H1 (cell line): ENCODE results near the gene DIPK1B. TPM values are rescaled to one million over a fixed set of nuclear protein-coding genes. Genes with fewer than 3 reads are reported as not detected.

Experiments
- CTCF ChIA-PET: fragments of 300-600 bp; sonication (Branson Sonifier 250); formaldehyde crosslinking; loops from one replicate; lab custom pipeline; 2021; ENCODE audit not compliant: partially characterized antibody; lab: Charles Lee
- POLR2A ChIA-PET: fragments of 300-600 bp; sonication (Branson Sonifier 250); formaldehyde crosslinking; loops from one replicate; lab custom pipeline; 2021; ENCODE audit warnings: inconsistent platforms; ENCODE audit not compliant: partially characterized antibody; lab: Charles Lee
- DNase-seq, 2 experiments: peaks; one replicate each; pipeline versions ENCODE4 v3.0.0 to v3.0.0-alpha.2; 2010 to 2022; ENCODE audit warnings: low spot score in 2 of 2, low read depth in 1 of 2, mixed read lengths in 1 of 2
- FAIRE-seq: peaks from 2 replicates; lab custom pipeline; 2011; peaks lifted over from hg19 to GRCh38; lab: Jason Lieb, UNC
- H2AFZ ChIP-seq: 2 replicates; pipeline ENCODE4 v1.8.1; 2012; ENCODE audit warnings: low read length, inconsistent platforms
- H2AK5ac ChIP-seq: 2 replicates; pipeline ENCODE4 v1.6.1; 2013; ENCODE audit warnings: low read depth, low read length
- H2BK120ac ChIP-seq: replicated peaks from 2 replicates; pipeline ENCODE3; 2013; ENCODE audit warnings: low read depth, low read length, inconsistent platforms
- H2BK12ac ChIP-seq: 2 replicates; pipeline ENCODE4 v1.6.1; 2013; ENCODE audit warnings: low read depth, low read length
- H2BK15ac ChIP-seq: 2 replicates; pipeline ENCODE4 v1.6.1; 2013; ENCODE audit warnings: low read length
- H2BK20ac ChIP-seq: 2 replicates; pipeline ENCODE4 v1.6.1; 2013; ENCODE audit warnings: low read length
- H2BK5ac ChIP-seq: 2 replicates; pipeline ENCODE4 v1.6.1; 2013; ENCODE audit warnings: low read depth, low read length
- H3K14ac ChIP-seq: 2 replicates; pipeline ENCODE4 v1.6.1; 2013; ENCODE audit warnings: inconsistent platforms; ENCODE audit not compliant: insufficient read length
- H3K18ac ChIP-seq: 2 replicates; pipeline ENCODE4 v1.6.1; 2013; ENCODE audit warnings: low read length; ENCODE audit errors: extremely low read depth
- H3K23ac ChIP-seq: 2 replicates; pipeline ENCODE4 v1.6.1; 2013; ENCODE audit warnings: inconsistent platforms; ENCODE audit not compliant: insufficient read length
- H3K23me2 ChIP-seq: 2 replicates; pipeline ENCODE4 v1.6.1; 2013; ENCODE audit warnings: low read depth, low read length
- H3K27ac ChIP-seq: 2 replicates; pipeline ENCODE4 v1.6.1; 2011; ENCODE audit warnings: low read depth, low read length, inconsistent platforms
- H3K27me3 ChIP-seq, 4 experiments: replicated peaks in 1 of 4; 1 replicate in 1 of 4; 2 replicates in 3 of 4; pipeline versions ENCODE4 v1.6.1 to v1.8.1; 2011 to 2013; ENCODE audit warnings: low read length in 3 of 4, mild to moderate bottlenecking in 3 of 4, inconsistent platforms in 2 of 4, mixed read lengths in 2 of 4, moderate library complexity in 1 of 4; ENCODE audit not compliant: control insufficient read depth in 3 of 4, insufficient read depth in 3 of 4; ENCODE audit errors: extremely low read depth in 1 of 4
- H3K36me3 ChIP-seq, 4 experiments: 2 replicates each; pipeline versions ENCODE4 v1.6.1 to v1.8.1; 2011 to 2013; ENCODE audit warnings: mild to moderate bottlenecking in 4 of 4, low read length in 3 of 4, moderate library complexity in 2 of 4, control low read depth in 1 of 4, inconsistent platforms in 1 of 4; ENCODE audit not compliant: insufficient read depth in 4 of 4, control insufficient read depth in 2 of 4
- H3K4ac ChIP-seq: replicated peaks from 2 replicates; pipeline ENCODE3; 2013; ENCODE audit warnings: low read length, low read depth, mixed read lengths, inconsistent platforms; ENCODE audit not compliant: insufficient read length
- H3K4me1 ChIP-seq, 4 experiments: replicated peaks in 1 of 4; 1 replicate in 1 of 4; 2 replicates in 3 of 4; pipeline versions ENCODE4 v1.6.1 to v1.8.1; 2011 to 2013; ENCODE audit warnings: low read length in 3 of 4, inconsistent platforms in 2 of 4, mixed read lengths in 1 of 4; ENCODE audit not compliant: insufficient read depth in 4 of 4, control insufficient read depth in 3 of 4
- H3K4me2 ChIP-seq, 2 experiments: 2 replicates each; pipeline versions ENCODE4 v1.6.1 to v1.8.1; 2011 to 2013; ENCODE audit warnings: low read depth in 2 of 2, low read length in 2 of 2, control low read depth in 1 of 2, inconsistent platforms in 1 of 2, mild to moderate bottlenecking in 1 of 2; ENCODE audit not compliant: insufficient read depth in 1 of 2
- H3K4me3 ChIP-seq, 4 experiments: fragments of 200-600, 300-600 bp in 1 of 4; sonication (generic), shearing (Covaris generic), sonication (Bioruptor Twin) in 1 of 4; 2 replicates each; pipeline versions ENCODE4 v1.5.1 to v1.8.1; 2011 to 2016; ENCODE audit warnings: low read length in 4 of 4, low read depth in 3 of 4, control low read depth in 2 of 4, inconsistent platforms in 2 of 4, mild to moderate bottlenecking in 2 of 4, mixed read lengths in 1 of 4, moderate library complexity in 1 of 4; ENCODE audit not compliant: insufficient read depth in 2 of 4; ENCODE audit errors: extremely low read depth in 1 of 4
- H3K56ac ChIP-seq: replicated peaks from 2 replicates; pipeline ENCODE3; 2013; ENCODE audit warnings: low read depth, mild to moderate bottlenecking, mixed read lengths, low read length, inconsistent platforms; ENCODE audit not compliant: insufficient read length
- H3K79me1 ChIP-seq: 2 replicates; pipeline ENCODE4 v1.6.1; 2013; ENCODE audit warnings: low read depth, low read length, control low read depth
- H3K79me2 ChIP-seq, 2 experiments: 2 replicates each; pipeline versions ENCODE4 v1.6.1 to v1.8.1; 2012 to 2013; ENCODE audit warnings: low read length in 2 of 2, mild to moderate bottlenecking in 2 of 2, inconsistent platforms in 1 of 2; ENCODE audit not compliant: insufficient read depth in 2 of 2, control insufficient read depth in 1 of 2
- H3K9ac ChIP-seq, 4 experiments: replicated peaks in 1 of 4; 1 replicate in 1 of 4; 2 replicates in 3 of 4; pipeline versions ENCODE4 v1.6.1 to v1.8.1; 2011 to 2013; ENCODE audit warnings: low read depth in 3 of 4, low read length in 3 of 4, control low read depth in 2 of 4, mild to moderate bottlenecking in 2 of 4, moderate library complexity in 2 of 4, inconsistent platforms in 1 of 4; ENCODE audit errors: extremely low read depth in 1 of 4
- H3K9me3 ChIP-seq, 2 experiments: 2 replicates each; pipeline versions ENCODE4 v1.6.1 to v1.8.1; 2012 to 2013; ENCODE audit warnings: mild to moderate bottlenecking in 2 of 2, moderate library complexity in 2 of 2, control low read depth in 1 of 2, inconsistent platforms in 1 of 2, low read depth in 1 of 2, low read length in 1 of 2, mixed read lengths in 1 of 2; ENCODE audit not compliant: insufficient read depth in 2 of 2
- H4K20me1 ChIP-seq, 2 experiments: replicated peaks in 1 of 2; 2 replicates each; pipeline versions ENCODE3 to v1.8.1; 2011 to 2013; ENCODE audit warnings: inconsistent platforms in 2 of 2, low read length in 2 of 2, mild to moderate bottlenecking in 1 of 2; ENCODE audit not compliant: insufficient read depth in 2 of 2, control insufficient read depth in 1 of 2
- H4K5ac ChIP-seq: 2 replicates; pipeline ENCODE4 v1.6.1; 2013; ENCODE audit warnings: low read length, low read depth, mixed read lengths, inconsistent platforms; ENCODE audit not compliant: insufficient read length
- H4K8ac ChIP-seq: 2 replicates; pipeline ENCODE4 v1.8.0; 2013; ENCODE audit warnings: mild to moderate bottlenecking, moderate library complexity, low read length, inconsistent platforms; ENCODE audit not compliant: insufficient read depth; ENCODE audit errors: extremely low read depth
- H4K91ac ChIP-seq: replicated peaks from 2 replicates; pipeline ENCODE3; 2013; ENCODE audit warnings: low read length, mixed read lengths, inconsistent platforms; ENCODE audit not compliant: insufficient read length
- BRCA1 ChIP-seq: IDR thresholded peaks from 2 replicates; pipeline ENCODE4 v1.6.1; 2012; ENCODE audit warnings: low read depth, low read length, improper control_type of control experiment
- CEBPB ChIP-seq: IDR thresholded peaks from 2 replicates; pipeline ENCODE4 v1.6.1; 2012; ENCODE audit warnings: low read depth, low read length
- EP300 ChIP-seq, 2 experiments: IDR thresholded peaks; 1 replicate in 1 of 2; 2 replicates in 1 of 2; pipeline ENCODE4 v1.6.1; 2011 to 2012; ENCODE audit warnings: low read depth in 2 of 2, low read length in 2 of 2, mild to moderate bottlenecking in 2 of 2, borderline replicate concordance in 1 of 2, inconsistent platforms in 1 of 2, moderate library complexity in 1 of 2
- FOSL1 ChIP-seq: IDR thresholded peaks from 2 replicates; pipeline ENCODE4 v1.6.1; 2011; ENCODE audit warnings: mild to moderate bottlenecking, low read depth, low read length, moderate library complexity; ENCODE audit not compliant: insufficient read depth
- HDAC2 ChIP-seq, 2 experiments: fragments of 300-600 bp in 1 of 2; sonication (generic) in 1 of 2; IDR thresholded peaks; 2 replicates each; pipeline ENCODE4 v1.6.1; 2011 to 2012; ENCODE audit warnings: low read depth in 2 of 2, low read length in 2 of 2, mild to moderate bottlenecking in 2 of 2, moderate library complexity in 2 of 2, borderline replicate concordance in 1 of 2, inconsistent platforms in 1 of 2
- PHF8 ChIP-seq: fragments of 200-600 bp; sonication (generic); conservative IDR thresholded peaks from 2 replicates; pipeline ENCODE4 v1.7.1; 2012; ENCODE audit warnings: low read depth, mild to moderate bottlenecking, inconsistent platforms, low read length, moderate library complexity
- POLR2A ChIP-seq, 2 experiments: IDR thresholded peaks; 1 replicate in 1 of 2; 2 replicates in 1 of 2; pipeline ENCODE4 v1.6.1; 2011; ENCODE audit warnings: low read depth in 2 of 2, low read length in 2 of 2, mild to moderate bottlenecking in 2 of 2; ENCODE audit errors: control extremely low read depth in 1 of 2
- POU5F1 ChIP-seq: IDR thresholded peaks from 2 replicates; pipeline ENCODE4 v1.6.1; 2011; ENCODE audit warnings: low read depth, mild to moderate bottlenecking, low read length, moderate library complexity
- RAD21 ChIP-seq, 2 experiments: IDR thresholded peaks in 1 of 2; conservative IDR thresholded peaks in 1 of 2; 2 replicates each; pipeline ENCODE4 v1.6.1; 2011; ENCODE audit warnings: low read depth in 2 of 2, low read length in 2 of 2, improper control_type of control experiment in 1 of 2, inconsistent platforms in 1 of 2, mild to moderate bottlenecking in 1 of 2, moderate library complexity in 1 of 2
- RFX5 ChIP-seq: IDR thresholded peaks from 2 replicates; pipeline ENCODE4 v1.6.1; 2011; ENCODE audit warnings: low read depth, low read length, improper control_type of control experiment, borderline replicate concordance
- RXRA ChIP-seq: IDR thresholded peaks from 2 replicates; pipeline ENCODE4 v1.6.1; 2011; ENCODE audit warnings: low read depth, mild to moderate bottlenecking, low read length, moderate library complexity; ENCODE audit not compliant: insufficient read depth
- SIX5 ChIP-seq: IDR thresholded peaks from 2 replicates; pipeline ENCODE4 v1.6.1; 2011; ENCODE audit warnings: mild to moderate bottlenecking, low read depth, low read length
- SP1 ChIP-seq: IDR thresholded peaks from 2 replicates; pipeline ENCODE4 v1.6.1; 2011; ENCODE audit warnings: low read depth, low read length
- WGBS, 2 experiments: shearing (Covaris generic) in 1 of 2; methylation state at CpG; one replicate each; pipeline versions ENCODE4 v1.1.6 to v1.1.7; 2013 to 2015; ENCODE audit warnings: low lambda C conversion rate in 2 of 2, mixed read lengths in 2 of 2, inconsistent platforms in 1 of 2, low coverage in 1 of 2, missing lambda C conversion rate in 1 of 2; ENCODE audit not compliant: insufficient replicate concordance in 2 of 2, insufficient coverage in 1 of 2, insufficient read length in 1 of 2; ENCODE audit errors: extremely low coverage in 1 of 2, missing lambda C conversion rate in 1 of 2; 5-methylcytosine and 5-hydroxymethylcytosine counted together
- polyA plus RNA-seq, 7 experiments: library from polyadenylated mRNA; depleted of rRNA in 3 of 7; stranded (reverse) in 5 of 7; unstranded in 2 of 7; fragments of >200 nt in 5 of 7; fragments of 200-250 nt in 2 of 7; gene quantifications; 1 replicate in 5 of 7; 2 replicates in 1 of 7; 4 replicates in 1 of 7; pipeline versions ENCODE4 v1.2.1 to v1.2.3, GENCODE V29; 2011 to 2013; ENCODE audit warnings: missing spikeins in 2 of 7, mixed read lengths in 2 of 7
- total RNA-seq: library from RNA; stranded (reverse); fragmentation: NEBNext Ultra II Directional; extraction: Animal tissue kit (Norgen Biotek cat#: 25700); gene quantifications from 2 replicates; pipeline ENCODE4 v1.2.1, GENCODE V29; 2021

Gene DIPK1B
- total and polyA plus RNA-seq, 2 of the 8 experiments (the other 6 are each of a cell fraction or from before 2014, with no cell fraction given): 32.3 to 64.8 TPM

GRCh38 chr9:136690806-136691261 lies 21.5 kb upstream of the DIPK1B start:
- no peak for FAIRE-seq
- Histone ChIP-seq H3K36me3 (no peaks in the 10 kb centered on the region), H4K8ac (no peak overlapping the region; the same call in 1 of the 2 replicates), H3K23ac (no peak overlapping the region), H3K4me2 (no peak overlapping the region), H3K56ac (no peak overlapping the region), H3K4ac (no peak overlapping the region), H3K79me1 (peaks cover 2% of the 10 kb centered on the region; the same call in 1 of the 2 replicates), H2BK5ac (peak overlapping the region; percentile 63; the same call in 1 of the 2 replicates), H2AFZ (no peak overlapping the region), H3K27ac (no peak overlapping the region), H3K79me2 (no peaks in the 10 kb centered on the region), H4K91ac (no peak overlapping the region), H3K18ac (no peak overlapping the region), H3K9ac (no peak overlapping the region), H2BK12ac (peak overlapping the region; percentile 68; the same call in 1 of the 2 replicates), H4K20me1 (no peaks in the 10 kb centered on the region), H3K4me1 (peaks cover 0 to 28% (median 16%) of the 10 kb centered on the region in 4 experiments; a peak in 5 of 7 replicates), H2BK20ac (no peak overlapping the region), H3K27me3 (peaks cover 0 to 6% (median 3%) of the 10 kb centered on the region in 4 experiments; a peak in 4 of 7 replicates), H3K14ac (no peak overlapping the region), H3K23me2 (peaks cover 13% of the 10 kb centered on the region; the same call in 1 of the 2 replicates), H2BK120ac (no peak overlapping the region), H3K4me3 (no peak overlapping the region), H2BK15ac (peak overlapping the region; percentile 72; the same call in 1 of the 2 replicates), H3K9me3 (no peaks in the 10 kb centered on the region), H2AK5ac (no peak overlapping the region), H4K5ac (no peak overlapping the region)
- ChIA-PET CTCF (interaction anchor here (1.1 to 12.8 kb wide), 6 partner anchors 9 to 64 kb away, joined by 3 to 125 read pairs (median 3); no protein-coding TSS in a partner anchor), POLR2A (interaction anchor here (1.2 to 2.1 kb wide), 2 partner anchors 31 to 37 kb away, joined by 3 to 5 read pairs; no protein-coding TSS in a partner anchor)
- DNase-seq: peak in 1 of 2 experiments; percentile 40
- 93% methylated on average over 14 of the region's 15 CpGs; no CpG with 5 or more reads in 1 of the 2 experiments for WGBS, 2 experiments
- no peak for TF ChIP-seq SP1
- no peak for TF ChIP-seq SIX5
- TF ChIP-seq CEBPB: no peak
- no peak for TF ChIP-seq HDAC2 (IDR thresholded peaks at IDR 0.05; ENCODE audit: borderline replicate concordance in 1 of 2, low read depth in 2 of 2, low read length in 2 of 2)
- no peak for TF ChIP-seq EP300 (IDR thresholded peaks at IDR 0.05; ENCODE audit: borderline replicate concordance in 1 of 2, low read depth in 2 of 2, low read length in 2 of 2)
- no peak for TF ChIP-seq POU5F1
- TF ChIP-seq RXRA: no peak
- TF ChIP-seq POLR2A (IDR thresholded peaks at IDR 0.05; ENCODE audit: control extremely low read depth in 1 of 2, low read depth in 2 of 2, low read length in 2 of 2): no peak
- TF ChIP-seq RAD21 (IDR thresholded peaks at IDR 0.05 in 1 of 2, conservative IDR thresholded peaks at IDR 0.05 in 1 of 2; ENCODE audit: low read depth in 2 of 2, low read length in 2 of 2): no peak
- no peak for TF ChIP-seq BRCA1
- no peak for TF ChIP-seq RFX5
- TF ChIP-seq FOSL1: no peak
- TF ChIP-seq PHF8: no peak
